ENCODE measurements around the gene SIMC1. TPM values are rescaled to one million over a fixed set of nuclear protein-coding genes. Genes with fewer than 3 reads are reported as not detected.

Gene SIMC1
- total RNA-seq, 1 experiment from 2014 or later, result 17.7 TPM

DNA sequence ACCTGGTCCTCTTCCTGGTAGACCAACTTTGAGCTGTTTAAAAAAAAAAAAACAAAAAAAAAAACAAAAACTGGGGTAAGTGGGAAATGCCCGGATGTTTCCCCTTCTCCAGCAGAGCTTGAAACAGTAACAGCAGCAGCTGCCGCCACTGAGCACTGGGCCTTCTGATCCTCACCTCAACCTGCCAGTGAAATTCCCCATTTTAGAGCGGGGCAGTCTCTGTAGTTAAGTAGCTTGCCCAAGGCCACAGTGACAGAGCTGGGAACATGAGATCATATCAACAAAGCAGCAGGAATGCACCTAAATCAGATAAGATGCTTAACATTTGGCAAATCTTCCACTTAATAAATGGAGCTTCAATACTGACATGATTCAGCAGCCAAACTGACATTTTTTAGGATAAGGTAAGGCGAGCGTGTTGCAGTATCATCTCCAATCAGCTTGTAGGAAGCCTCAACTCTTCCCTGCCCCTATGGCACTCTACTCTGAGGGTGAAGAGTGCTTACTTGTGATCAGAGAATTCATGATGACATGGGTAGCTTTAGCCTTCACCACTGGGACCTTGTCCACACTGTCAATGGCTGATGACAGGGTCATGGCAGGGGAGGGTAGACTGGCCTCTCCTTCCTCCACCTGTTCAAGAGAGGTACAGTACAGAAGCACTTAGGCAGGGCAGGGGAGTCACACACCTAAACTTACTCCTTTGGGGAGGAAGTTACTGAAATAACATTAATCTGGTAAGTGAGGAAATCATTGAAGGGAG, 114.1 kb downstream of the SIMC1 start:
- Histone ChIP-seq H3K27ac (ENCODE audit: insufficient read length, low read depth, low read length) (no peak overlapping the region), H3K18ac (ENCODE audit: insufficient read length, low read depth, low read length) (no peak overlapping the region), H3K27me3 (ENCODE audit: insufficient read depth, low read length) (no peaks in the 10 kb centered on the region), H3K9me3 (ENCODE audit: control insufficient read depth, low read depth, low read length) (no peaks in the 10 kb centered on the region), H3K4ac (ENCODE audit: low read depth, low read length) (no peak overlapping the region), H2AFZ (ENCODE audit: low read length) (no peak overlapping the region), H2BK5ac (ENCODE audit: insufficient read length, low read length) (no peak overlapping the region), H3K79me1 (ENCODE audit: insufficient read depth, low read depth, low read length, poor library complexity, severe bottlenecking) (peaks cover 3% of the 10 kb centered on the region), H4K91ac (ENCODE audit: insufficient read length, low read depth, low read length) (no peak overlapping the region), H3K4me1 (ENCODE audit: insufficient read depth, low read length) (no peaks in the 10 kb centered on the region), H3K4me2 (ENCODE audit: insufficient read depth, insufficient read length, low read length) (no peak overlapping the region), H3K23ac (ENCODE audit: insufficient read length, low read depth, low read length) (no peak overlapping the region), H2BK12ac (ENCODE audit: insufficient read length, low read depth, low read length) (no peak overlapping the region), H4K8ac (replicated peaks; ENCODE audit: insufficient read length, low read depth, low read length) (no peak overlapping the region), H3K9ac (ENCODE audit: extremely low read depth, insufficient read length, low read length) (no peak overlapping the region), H2AK5ac (ENCODE audit: insufficient read length, low read length) (no peak overlapping the region), H3T11ph (ENCODE audit: low read length) (no peak overlapping the region), H3K79me2 (ENCODE audit: insufficient read depth, low read length) (no peaks in the 10 kb centered on the region), H4K5ac (ENCODE audit: insufficient read length, low read depth, low read length) (no peak overlapping the region), H2BK15ac (ENCODE audit: low read depth, low read length) (no peak overlapping the region), H3K23me2 (ENCODE audit: insufficient read length, low read depth, low read length, poor library complexity, severe bottlenecking) (no peaks in the 10 kb centered on the region), H2BK120ac (ENCODE audit: low read depth, low read length, poor library complexity, severe bottlenecking) (no peak overlapping the region), H4K20me1 (ENCODE audit: control insufficient read depth, insufficient read depth, insufficient read length) (no peaks in the 10 kb centered on the region), H2BK20ac (ENCODE audit: low read depth, low read length, poor library complexity, severe bottlenecking) (no peak overlapping the region), H3K14ac (ENCODE audit: insufficient read depth, low read length) (no peak overlapping the region), H3K56ac (ENCODE audit: insufficient read length, low read depth, low read length) (no peak overlapping the region)
- WGBS (ENCODE audit: extremely low coverage, insufficient read length, low lambda C conversion rate), result no CpG with 5 or more reads among the region's 5 CpGs
- no peaks in the 10 kb centered on the region for H3K9me3 Mint-ChIP-seq
- no peaks in the 10 kb centered on the region for H3K27me3 Mint-ChIP-seq (ENCODE audit: low read depth)
- no peak for DNase-seq
- H3K36me3 Mint-ChIP-seq (ENCODE audit: insufficient read depth in 1 of 3, low read depth in 3 of 3), result peaks cover 42 to 99% (median 85%) of the 10 kb centered on the region in 3 experiments
- TF ChIP-seq, protein P1, sequence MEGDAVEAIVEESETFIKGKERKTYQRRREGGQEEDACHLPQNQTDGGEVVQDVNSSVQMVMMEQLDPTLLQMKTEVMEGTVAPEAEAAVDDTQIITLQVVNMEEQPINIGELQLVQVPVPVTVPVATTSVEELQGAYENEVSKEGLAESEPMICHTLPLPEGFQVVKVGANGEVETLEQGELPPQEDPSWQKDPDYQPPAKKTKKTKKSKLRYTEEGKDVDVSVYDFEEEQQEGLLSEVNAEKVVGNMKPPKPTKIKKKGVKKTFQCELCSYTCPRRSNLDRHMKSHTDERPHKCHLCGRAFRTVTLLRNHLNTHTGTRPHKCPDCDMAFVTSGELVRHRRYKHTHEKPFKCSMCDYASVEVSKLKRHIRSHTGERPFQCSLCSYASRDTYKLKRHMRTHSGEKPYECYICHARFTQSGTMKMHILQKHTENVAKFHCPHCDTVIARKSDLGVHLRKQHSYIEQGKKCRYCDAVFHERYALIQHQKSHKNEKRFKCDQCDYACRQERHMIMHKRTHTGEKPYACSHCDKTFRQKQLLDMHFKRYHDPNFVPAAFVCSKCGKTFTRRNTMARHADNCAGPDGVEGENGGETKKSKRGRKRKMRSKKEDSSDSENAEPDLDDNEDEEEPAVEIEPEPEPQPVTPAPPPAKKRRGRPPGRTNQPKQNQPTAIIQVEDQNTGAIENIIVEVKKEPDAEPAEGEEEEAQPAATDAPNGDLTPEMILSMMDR (conservative IDR thresholded peaks at IDR 0.05), result no peak
- H3K4me3 Mint-ChIP-seq, result no peak overlapping the region
- H3K27ac Mint-ChIP-seq, result no peak overlapping the region
- peaks cover 0 to 4% of the 10 kb centered on the region in 2 experiments; a peak in 2 of 4 replicates for H3K4me1 Mint-ChIP-seq
